ENCODE results near the gene ZFHX2. TPM values are rescaled to one million over a fixed set of nuclear protein-coding genes. Genes with fewer than 3 reads are reported as not detected.

ZFHX2 gene
- polyA plus RNA-seq, 1 donor from 2014 or later: 0.72 TPM

DNA sequence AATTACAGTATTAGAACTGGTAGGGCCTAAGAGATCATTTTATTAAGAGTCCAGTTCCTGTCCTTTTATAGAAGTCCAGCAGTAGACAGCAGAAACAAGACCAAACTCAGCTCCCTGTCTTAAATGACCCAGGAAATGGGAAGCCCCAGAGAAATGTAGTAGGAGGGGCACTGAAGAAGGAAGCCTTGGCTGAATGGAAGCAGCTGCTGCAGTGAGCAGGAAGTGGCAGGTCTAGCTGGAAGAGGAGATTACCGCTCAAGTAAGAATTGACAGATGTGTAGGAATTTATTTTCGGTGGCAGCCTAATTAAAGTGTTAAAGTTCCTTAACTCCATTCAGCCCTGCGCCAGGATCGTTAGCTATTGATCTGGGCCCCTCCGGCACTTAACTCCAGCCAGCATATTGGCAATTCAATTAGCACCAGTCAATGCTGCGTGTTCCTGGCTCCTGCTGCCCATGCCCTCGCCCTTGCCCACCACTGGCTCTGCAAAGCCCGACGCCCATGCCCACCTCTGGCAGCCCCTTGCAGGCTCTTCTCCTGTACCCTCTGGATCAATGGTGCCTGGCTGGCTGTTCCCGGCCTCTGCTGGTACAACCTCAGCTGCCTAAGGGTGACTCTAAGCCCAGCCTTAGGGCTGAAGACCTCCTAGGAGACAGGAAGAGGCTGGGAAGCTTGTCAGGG is 21.1 kb downstream of the ZFHX2 start:
- Histone ChIP-seq H4K20me1 (ENCODE audit: insufficient read depth) (no peaks in the 10 kb centered on the region), H3K27me3 (ENCODE audit: insufficient read depth, low read depth, low read length) (no peaks in the 10 kb centered on the region), H3K4me3 (ENCODE audit: low read length) (no peak overlapping the region), H3K79me2 (replicated peaks; ENCODE audit: insufficient read depth, low read length) (no peaks in the 10 kb centered on the region), H2AFZ (ENCODE audit: low read depth, low read length) (no peak overlapping the region), H3F3A (ENCODE audit: insufficient read depth, low read length, poor library complexity, severe bottlenecking) (no peaks in the 10 kb centered on the region), H3K9me3 (ENCODE audit: low read length) (no peaks in the 10 kb centered on the region), H3K27ac (ENCODE audit: low read length) (no peak overlapping the region), H3K4me2 (ENCODE audit: low read length) (no peak overlapping the region), H3K36me3 (ENCODE audit: insufficient read depth, low read length) (no peaks in the 10 kb centered on the region), H3K9ac (ENCODE audit: low read length) (no peak overlapping the region), H3K9me2 (ENCODE audit: insufficient read depth, low read length) (no peaks in the 10 kb centered on the region)
- TF ChIP-seq, protein P1, sequence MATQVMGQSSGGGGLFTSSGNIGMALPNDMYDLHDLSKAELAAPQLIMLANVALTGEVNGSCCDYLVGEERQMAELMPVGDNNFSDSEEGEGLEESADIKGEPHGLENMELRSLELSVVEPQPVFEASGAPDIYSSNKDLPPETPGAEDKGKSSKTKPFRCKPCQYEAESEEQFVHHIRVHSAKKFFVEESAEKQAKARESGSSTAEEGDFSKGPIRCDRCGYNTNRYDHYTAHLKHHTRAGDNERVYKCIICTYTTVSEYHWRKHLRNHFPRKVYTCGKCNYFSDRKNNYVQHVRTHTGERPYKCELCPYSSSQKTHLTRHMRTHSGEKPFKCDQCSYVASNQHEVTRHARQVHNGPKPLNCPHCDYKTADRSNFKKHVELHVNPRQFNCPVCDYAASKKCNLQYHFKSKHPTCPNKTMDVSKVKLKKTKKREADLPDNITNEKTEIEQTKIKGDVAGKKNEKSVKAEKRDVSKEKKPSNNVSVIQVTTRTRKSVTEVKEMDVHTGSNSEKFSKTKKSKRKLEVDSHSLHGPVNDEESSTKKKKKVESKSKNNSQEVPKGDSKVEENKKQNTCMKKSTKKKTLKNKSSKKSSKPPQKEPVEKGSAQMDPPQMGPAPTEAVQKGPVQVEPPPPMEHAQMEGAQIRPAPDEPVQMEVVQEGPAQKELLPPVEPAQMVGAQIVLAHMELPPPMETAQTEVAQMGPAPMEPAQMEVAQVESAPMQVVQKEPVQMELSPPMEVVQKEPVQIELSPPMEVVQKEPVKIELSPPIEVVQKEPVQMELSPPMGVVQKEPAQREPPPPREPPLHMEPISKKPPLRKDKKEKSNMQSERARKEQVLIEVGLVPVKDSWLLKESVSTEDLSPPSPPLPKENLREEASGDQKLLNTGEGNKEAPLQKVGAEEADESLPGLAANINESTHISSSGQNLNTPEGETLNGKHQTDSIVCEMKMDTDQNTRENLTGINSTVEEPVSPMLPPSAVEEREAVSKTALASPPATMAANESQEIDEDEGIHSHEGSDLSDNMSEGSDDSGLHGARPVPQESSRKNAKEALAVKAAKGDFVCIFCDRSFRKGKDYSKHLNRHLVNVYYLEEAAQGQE (IDR thresholded peaks at IDR 0.05; ENCODE audit: borderline replicate concordance): no peak
- TF ChIP-seq SMC3 (conservative IDR thresholded peaks at IDR 0.05; ENCODE audit: poor library complexity) (no peak), POLR2AphosphoS5 (IDR thresholded peaks at IDR 0.05) (no peak), EZH2 (IDR thresholded peaks at IDR 0.05; ENCODE audit: borderline replicate concordance, insufficient read depth, low read length, poor library complexity, severe bottlenecking) (no peak), EP300 (conservative IDR thresholded peaks at IDR 0.05; ENCODE audit: poor library complexity, severe bottlenecking) (no peak), MXI1 (conservative IDR thresholded peaks at IDR 0.05; ENCODE audit: poor library complexity, severe bottlenecking) (no peak), RAD21 (conservative IDR thresholded peaks at IDR 0.05) (no peak), TAF1 (IDR thresholded peaks at IDR 0.05; ENCODE audit: low read depth) (no peak)
- TF ChIP-seq, protein P2, sequence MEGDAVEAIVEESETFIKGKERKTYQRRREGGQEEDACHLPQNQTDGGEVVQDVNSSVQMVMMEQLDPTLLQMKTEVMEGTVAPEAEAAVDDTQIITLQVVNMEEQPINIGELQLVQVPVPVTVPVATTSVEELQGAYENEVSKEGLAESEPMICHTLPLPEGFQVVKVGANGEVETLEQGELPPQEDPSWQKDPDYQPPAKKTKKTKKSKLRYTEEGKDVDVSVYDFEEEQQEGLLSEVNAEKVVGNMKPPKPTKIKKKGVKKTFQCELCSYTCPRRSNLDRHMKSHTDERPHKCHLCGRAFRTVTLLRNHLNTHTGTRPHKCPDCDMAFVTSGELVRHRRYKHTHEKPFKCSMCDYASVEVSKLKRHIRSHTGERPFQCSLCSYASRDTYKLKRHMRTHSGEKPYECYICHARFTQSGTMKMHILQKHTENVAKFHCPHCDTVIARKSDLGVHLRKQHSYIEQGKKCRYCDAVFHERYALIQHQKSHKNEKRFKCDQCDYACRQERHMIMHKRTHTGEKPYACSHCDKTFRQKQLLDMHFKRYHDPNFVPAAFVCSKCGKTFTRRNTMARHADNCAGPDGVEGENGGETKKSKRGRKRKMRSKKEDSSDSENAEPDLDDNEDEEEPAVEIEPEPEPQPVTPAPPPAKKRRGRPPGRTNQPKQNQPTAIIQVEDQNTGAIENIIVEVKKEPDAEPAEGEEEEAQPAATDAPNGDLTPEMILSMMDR (IDR thresholded peaks at IDR 0.05; ENCODE audit: poor library complexity, severe bottlenecking): no peak

DNA sequence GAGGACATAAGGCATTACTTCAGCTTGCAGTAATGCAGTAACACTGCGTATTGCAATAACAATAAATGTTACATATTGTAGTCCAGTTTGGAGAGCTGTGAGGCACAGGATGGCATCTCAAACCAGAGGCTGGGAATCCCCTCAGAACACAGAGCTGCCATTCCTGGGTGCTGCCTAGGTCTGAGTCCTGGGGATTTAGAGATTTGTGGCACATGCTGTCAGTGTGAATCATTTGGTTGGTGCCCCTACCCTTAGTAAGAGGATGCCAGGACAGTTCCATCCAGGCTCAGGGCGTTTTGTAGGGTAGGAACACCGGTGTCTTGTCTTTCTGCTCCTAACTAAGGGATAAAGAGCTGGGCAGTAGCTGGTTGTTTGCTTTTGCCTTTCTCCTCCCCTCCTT is 22.5 kb downstream of the ZFHX2 start:
- Histone ChIP-seq H3F3A (ENCODE audit: insufficient read depth, low read length, poor library complexity, severe bottlenecking) (no peaks in the 10 kb centered on the region), H3K27ac (ENCODE audit: low read length) (no peak overlapping the region), H3K36me3 (ENCODE audit: insufficient read depth, low read length) (no peaks in the 10 kb centered on the region), H3K4me3 (ENCODE audit: low read length) (no peak overlapping the region), H4K20me1 (ENCODE audit: insufficient read depth) (no peaks in the 10 kb centered on the region), H3K9me3 (ENCODE audit: low read length) (no peaks in the 10 kb centered on the region), H3K9ac (ENCODE audit: low read length) (no peak overlapping the region), H3K9me2 (ENCODE audit: insufficient read depth, low read length) (no peaks in the 10 kb centered on the region), H3K79me2 (replicated peaks; ENCODE audit: insufficient read depth, low read length) (no peaks in the 10 kb centered on the region), H2AFZ (ENCODE audit: low read depth, low read length) (no peak overlapping the region), H3K27me3 (ENCODE audit: insufficient read depth, low read depth, low read length) (no peaks in the 10 kb centered on the region), H3K4me2 (ENCODE audit: low read length) (no peak overlapping the region)
- no peak for TF ChIP-seq EP300 (conservative IDR thresholded peaks at IDR 0.05; ENCODE audit: poor library complexity, severe bottlenecking)
- TF ChIP-seq SMC3 (conservative IDR thresholded peaks at IDR 0.05; ENCODE audit: poor library complexity): no peak
- TF ChIP-seq, protein P2 (IDR thresholded peaks at IDR 0.05; ENCODE audit: poor library complexity, severe bottlenecking): no peak
- no peak for TF ChIP-seq RAD21 (conservative IDR thresholded peaks at IDR 0.05)
- TF ChIP-seq MXI1 (conservative IDR thresholded peaks at IDR 0.05; ENCODE audit: poor library complexity, severe bottlenecking): no peak
- TF ChIP-seq EZH2 (IDR thresholded peaks at IDR 0.05; ENCODE audit: borderline replicate concordance, insufficient read depth, low read length, poor library complexity, severe bottlenecking): no peak
- TF ChIP-seq, protein P1 (IDR thresholded peaks at IDR 0.05; ENCODE audit: borderline replicate concordance): no peak
- TF ChIP-seq TAF1 (IDR thresholded peaks at IDR 0.05; ENCODE audit: low read depth): no peak
- TF ChIP-seq POLR2AphosphoS5 (IDR thresholded peaks at IDR 0.05): no peak
